ENCODE data around the gene CPED1.

CPED1 gene

DNA sequence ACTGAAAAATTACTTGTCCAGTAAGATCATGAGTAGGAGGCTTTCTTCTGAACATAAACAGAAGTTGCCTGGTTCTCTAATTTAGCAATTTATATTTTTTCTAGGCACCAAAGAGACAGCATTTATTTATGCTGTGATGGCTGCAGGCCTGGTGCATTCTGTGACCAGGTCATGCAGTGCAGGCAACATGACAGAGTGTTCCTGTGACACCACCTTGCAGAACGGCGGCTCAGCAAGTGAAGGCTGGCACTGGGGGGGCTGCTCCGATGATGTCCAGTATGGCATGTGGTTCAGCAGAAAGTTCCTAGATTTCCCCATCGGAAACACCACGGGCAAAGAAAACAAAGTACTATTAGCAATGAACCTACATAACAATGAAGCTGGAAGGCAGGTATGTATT lies 343.1 kb downstream of the CPED1 start:
- DNase-seq = no peak

DNA sequence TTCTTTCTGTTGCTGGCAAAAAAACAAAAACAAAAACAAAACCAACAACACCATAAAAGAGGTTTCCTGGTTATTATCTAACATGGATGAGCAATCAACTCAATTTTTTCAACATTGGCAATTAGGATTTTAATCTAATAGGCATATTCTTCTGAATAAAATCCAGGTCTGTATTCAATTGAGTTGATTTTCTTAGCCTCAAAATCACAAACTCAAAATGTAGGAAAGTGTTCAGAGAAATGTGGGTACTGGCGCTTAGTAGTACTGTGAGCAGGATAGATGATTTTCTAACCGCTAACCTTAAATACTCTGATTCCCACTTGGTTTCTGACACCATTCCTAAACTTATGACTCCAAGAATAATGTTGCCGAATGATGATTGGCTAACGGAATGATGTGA lies 345.9 kb downstream of the CPED1 start:
- no peak for DNase-seq

DNA sequence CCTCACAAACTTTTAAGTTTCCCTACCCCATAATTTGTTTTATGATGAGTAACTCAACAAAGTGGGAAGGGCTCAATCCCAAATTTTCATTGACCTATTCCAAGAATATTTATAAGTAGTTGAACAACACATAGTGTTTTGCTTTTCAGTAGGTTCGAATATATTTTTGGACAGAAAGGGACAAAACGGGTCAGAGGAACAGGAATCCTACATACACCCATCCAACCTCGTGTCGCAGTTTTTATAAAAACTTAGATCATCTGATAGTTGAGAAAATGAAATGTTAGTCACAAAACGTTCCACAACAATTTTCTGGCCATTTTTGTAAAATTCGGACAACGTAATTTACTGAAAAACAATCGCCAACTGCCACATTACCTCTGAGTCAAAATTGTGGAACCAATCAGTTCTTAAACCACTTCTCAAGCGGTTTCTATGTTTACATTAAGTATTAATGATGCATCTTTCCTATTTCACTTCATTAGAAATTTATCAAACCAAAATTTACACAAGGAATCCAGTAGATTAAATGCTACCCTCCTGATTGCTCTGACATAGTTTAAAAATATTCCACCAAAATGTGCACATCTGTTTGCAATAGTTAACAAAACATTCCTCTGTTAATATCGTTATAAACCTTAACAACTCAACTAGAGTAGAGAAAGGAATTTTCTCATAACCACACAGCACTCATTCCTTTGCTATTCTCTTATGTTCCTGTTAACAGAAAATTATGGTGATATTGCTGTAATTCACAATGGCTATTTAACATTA lies 346.6 kb downstream of the CPED1 start:
- no peak for DNase-seq

DNA sequence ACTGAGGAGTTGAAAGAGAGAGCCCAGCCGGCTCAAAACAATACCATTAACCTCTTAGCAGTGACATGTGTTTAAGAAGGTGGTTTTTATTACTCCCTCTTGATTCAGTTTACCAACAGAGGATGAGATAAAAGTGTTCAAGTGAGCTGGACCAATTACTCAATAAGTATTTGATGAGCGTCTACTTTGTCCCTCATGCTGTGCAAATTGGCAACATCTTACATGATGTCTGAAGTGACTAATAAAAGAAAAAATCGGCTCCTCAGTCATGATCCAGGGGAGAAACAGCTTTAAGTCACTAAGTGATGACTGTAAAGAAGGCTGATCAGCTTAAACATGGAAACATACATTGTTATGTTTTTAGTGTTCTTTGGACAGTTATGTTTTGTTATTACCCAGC lies 348.1 kb downstream of the CPED1 start:
- no peak for DNase-seq

DNA sequence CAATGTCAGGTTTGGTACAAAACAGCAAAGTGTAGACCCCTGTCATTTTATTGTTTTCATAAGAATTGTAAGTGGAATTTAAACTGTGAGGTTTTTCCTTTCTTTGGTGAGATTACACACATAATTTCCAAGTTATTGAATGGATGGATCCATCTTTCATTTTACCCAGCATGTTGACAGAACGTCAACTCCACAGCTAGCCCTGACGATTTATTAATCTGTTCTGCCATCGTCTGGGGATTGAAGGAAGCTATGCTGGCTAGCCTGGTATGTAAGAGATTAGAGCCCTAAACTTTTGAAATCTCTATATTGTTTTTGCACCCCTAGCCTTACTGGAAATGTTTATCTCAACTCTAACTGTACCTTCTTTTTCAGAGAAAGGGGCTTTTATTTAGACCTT lies 348.9 kb downstream of the CPED1 start:
- DNase-seq = no peak

DNA sequence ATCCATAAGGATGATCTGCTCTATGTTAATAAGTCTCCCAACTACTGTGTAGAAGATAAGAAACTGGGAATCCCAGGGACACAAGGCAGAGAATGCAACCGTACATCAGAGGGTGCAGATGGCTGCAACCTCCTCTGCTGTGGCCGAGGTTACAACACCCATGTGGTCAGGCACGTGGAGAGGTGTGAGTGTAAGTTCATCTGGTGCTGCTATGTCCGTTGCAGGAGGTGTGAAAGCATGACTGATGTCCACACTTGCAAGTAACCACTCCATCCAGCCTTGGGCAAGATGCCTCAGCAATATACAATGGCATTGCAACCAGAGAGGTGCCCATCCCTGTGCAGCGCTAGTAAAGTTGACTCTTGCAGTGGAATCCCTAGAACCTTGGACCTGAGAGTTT lies 350.6 kb downstream of the CPED1 start:
- no peak for DNase-seq

DNA sequence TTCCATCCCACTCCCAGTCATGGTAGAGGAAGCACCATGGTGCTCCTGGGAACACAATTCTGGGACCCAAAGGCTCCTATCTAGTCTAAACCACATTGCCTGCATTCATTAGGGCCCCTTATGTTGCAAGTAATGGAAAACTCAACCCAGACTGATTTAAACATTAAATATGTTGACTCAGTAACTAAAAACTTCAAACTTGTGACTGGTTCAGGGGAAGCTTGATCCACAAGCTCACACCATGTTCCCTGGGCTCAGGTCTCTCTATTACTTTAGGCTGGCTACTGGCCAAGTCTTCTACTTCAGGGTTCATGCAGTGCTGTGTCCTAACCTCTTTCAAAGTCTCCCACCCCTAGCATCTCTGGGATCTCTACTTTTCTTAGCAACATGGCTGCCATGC lies 353.4 kb downstream of the CPED1 start:
- no peak for DNase-seq

DNA sequence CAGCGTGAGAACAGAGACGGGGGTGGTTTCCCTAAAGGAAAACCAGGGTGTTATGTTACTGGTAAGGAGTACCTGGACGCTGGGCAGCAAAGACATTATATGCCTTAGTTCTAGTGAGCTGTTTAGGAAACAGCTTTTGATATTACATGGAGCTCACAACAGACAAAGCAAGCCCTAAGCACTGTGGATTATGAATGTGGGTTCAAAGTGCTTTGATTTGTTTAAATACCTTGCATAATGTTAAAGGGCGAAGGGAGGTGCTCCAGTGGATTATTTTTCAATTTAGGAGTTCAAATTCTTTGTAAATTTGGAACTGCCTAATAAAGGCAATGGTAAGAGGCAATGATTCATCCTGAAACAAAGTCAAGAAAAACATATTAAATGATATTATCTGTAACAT lies 354.1 kb downstream of the CPED1 start:
- no peak for DNase-seq

DNA sequence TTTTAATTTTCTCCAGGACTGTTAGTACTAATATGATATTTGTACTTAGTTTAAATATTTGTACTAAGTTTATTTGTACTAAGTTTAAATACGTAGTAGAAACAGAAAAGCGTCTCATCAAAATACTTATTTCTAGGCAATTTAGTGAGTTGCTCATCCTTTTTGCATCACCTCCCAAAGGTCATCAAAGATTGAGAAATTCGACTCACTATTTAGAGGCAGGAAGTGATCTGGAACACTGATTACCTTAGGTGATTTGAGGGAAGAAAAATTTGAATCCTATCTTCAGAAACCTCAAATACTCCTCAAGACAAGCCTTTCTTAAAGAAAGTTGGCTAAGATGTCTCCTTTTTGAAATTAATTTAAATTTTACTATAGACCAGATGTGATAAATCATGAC lies 354.8 kb downstream of the CPED1 start:
- no peak for DNase-seq

DNA sequence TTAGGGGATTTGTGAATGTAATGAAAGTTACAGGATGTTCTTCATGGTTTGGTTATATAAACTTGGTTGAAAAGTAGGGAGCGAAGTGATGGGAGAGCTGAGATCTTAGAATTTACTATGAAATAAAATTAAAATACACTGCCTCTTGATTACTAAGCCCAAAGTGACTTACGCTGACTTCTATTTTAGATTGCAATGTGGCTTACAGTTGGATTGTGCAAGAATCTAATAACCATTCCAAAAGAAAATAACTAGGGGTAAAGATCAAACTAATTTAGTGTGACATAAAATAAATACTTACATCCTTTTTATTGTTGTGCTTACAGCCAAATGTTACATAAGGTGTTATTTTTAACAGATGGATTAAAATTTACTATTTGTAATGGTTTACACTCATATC lies 355.6 kb downstream of the CPED1 start:
- no peak for DNase-seq

DNA sequence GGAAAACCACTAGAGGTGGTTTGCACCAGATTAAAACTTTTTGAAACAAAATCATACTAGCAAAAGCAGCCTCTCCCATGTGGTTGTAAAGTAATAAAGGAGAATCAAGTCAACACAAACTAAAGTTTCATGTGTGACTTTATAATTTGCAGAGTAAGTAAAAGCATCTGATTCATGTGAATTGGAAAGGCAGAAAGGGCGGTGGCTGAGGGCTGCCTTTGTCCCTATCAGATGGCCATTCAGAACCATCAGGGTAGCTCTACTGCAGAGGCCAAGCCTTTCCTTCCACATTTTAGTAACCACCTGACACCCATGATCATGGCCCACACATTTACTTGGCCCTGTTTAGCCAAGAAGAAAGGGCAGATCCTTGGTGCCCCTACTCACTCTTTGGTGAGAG lies 356.0 kb downstream of the CPED1 start:
- DNase-seq = no peak
